NCI-H69 (cell line): ENCODE measurements around the gene EMD.
A peak's percentile ranks its signal among the peaks of the same experiment; 100 is the strongest.
"Not testable (repeated sequence)": the region's sequence is repeated elsewhere in the genome, so short reads cannot be mapped to it uniquely, and the experiment has no call there.

Source experiments
- DNase-seq: peaks from one replicate; lab custom pipeline; 2025; lab: John Stamatoyannopoulos, UW

Gene EMD

DNA sequence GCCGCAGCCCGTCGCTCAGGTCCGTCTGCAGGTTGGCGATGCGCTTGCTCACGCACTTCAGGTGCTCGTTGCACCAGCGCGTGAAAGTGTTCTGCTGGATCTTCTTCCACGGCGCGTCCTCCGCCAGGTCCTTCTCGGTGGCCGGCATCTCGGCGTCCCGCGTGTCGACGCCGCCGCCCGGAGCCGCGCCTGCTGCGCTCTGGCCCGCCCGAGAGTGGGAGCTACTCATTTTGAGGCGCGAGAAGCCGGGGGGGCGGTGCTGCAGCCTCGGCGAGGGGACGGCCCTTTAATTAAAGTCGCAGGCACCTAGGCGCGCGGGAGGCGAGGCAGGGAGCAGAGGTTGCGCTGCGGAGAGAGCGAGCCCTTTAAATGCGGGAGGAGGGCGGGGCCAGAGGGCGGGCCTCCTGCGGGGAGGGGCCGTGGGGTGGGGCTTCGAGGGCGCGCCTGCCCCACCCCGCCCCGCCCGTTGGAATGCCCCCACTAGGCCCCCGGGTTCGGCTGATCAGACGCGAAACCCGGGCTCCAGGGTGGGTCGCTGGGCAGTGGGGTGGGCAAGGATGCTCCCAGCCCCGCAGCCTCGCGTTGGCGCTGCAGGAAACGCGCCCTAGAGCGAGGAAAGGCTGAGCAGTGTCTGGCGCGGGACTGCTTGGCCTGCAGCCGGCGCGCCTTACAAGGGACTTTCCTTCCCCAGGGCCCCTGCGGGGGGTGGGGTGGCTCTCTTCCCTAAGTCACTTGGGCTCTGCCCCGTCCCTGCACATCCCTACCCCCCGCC lies 7.9 kb upstream of the EMD start:
- DNase-seq: peak; percentile 95

DNA sequence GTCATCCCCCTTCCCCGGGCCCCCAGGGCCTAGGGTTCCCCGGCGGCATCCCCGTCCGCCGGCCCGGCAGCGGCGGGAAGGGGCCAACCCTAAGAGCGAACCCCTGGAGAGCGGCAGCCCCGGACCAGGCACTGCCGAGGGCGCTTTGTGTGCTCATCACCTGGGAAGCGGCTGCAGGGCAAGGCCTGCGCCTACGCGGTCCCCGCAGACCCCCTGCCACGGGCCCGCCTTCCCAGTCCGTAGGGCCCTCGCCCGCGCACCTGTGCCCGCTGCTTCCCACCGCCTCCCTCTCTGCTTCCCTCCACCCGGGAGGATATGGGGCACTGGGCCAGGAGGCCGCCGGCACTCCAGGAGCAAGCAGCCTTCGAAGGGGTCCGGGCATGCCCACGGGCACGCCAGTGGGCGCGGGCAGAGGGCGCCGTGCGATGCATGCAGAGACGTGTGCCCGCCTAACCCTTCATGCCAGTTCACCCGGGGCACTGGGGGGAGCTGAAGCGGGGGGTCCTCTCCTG lies 7.2 kb upstream of the EMD start:
- peak; percentile 71 for DNase-seq

DNA sequence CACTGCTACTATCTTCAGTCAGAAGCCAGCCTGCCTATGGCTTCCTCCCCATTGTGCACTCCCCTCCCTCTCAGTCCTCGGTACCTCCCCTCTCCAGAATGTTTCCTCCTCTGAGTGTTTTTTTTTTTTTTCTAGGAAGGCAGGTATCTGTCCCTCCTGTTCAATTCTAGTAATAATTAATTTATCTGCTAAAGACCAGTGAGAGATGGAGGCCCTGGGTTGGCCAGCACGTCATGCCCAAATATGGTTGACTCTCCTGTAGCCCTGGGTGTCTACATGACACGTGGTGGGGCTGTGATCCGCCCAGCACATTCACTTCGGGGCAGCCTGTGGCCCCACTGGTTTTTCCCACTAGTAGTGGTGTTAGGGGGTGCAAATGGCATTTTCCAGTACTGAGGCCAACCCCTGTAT lies 6.5 kb upstream of the EMD start:
- no peak for DNase-seq

DNA sequence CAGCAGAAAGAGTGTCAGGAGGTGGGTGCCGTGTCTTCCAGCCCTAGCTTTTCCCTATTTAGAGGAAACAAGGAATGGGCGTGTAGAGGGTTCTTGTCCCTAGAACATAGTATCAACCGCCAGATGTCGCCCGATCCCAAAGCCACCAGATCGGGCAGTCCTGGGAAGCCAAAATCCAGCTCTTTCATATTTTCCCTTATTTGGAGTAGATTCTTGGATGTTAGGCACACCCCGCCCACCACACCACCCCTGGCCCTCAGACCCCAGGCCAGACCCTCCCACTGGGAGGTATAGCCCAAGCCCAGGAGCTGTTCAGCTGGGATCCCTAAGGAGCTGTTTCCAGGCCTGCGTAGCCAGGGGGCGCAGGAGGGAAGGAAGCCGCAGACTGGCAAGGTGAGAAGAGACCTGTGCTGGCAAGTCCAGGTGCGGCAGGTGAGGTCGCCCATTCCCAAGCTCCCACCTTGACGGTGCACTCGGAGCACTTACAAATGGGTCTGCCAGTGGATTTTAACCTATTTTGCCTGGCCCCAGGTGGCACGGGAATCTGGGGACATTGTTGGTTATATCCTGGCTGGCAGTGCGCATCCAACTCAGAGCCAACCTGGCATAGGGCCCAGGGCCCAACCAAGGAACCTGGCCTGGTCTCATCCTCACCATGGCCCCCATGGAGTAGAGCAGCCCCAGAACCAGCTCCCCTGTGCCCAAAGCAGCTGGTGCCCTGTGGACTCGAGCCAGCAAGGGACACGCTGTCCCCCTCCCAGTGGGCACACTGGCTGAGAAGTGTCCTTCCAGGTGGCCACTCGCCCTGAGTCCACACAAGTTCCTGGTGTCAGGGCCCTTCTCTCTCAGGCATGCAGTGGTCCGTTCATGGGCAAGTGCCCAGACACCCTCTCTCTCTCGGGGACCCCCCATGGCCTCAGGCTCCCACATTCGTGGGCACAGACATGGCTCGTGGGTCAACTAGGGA lies 5.5 kb upstream of the EMD start:
- DNase-seq: peak; percentile 75

DNA sequence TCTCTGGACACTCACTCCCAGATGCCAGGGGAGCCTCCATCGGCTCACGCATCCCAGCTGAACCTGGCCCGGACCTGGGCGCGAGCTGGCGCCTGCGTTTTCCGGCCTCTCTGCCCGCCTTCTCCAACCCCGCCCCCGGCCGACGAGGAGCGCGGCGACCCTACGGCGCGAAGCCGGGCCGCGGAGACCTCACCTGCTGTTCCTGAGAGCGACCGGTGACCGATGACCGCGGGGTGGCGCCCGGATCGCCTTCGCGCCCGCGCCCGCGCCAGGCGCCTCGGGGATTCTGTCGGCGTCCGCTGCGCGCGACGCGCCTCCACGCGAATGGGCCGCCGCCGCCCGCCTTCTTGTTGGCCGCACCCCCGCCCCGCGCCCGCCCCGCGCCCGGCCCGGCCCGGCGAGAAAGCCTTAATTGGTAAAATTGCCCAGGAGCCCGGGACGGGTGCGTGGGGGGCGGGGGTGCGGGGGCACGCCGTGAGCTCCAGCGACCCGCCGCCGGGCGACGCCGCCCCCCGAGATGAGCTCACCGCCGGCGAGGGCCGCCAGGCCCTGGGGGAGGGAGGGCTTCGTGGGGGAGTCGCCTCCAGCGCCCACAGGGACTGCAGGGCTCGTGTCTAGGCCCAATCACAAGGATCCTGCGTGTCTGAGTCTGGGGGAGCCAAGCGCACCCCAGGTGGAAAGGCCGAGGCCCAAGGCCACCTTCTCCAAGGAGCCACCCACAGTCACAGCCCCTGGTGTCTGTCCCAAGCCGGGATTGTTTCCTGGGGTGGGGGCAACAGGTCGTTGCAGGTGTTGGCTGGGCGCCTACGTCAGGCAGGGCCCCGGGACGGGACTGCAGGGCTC lies 4.6 kb upstream of the EMD start, which contains the start of gene FLNA:
FLNA (minus strand) TSS at position 322 of the 843 bp plus-strand sequence. CDS start 3,389 bp downstream, outside the sequence.
- DNase-seq: peak; percentile 56

DNA sequence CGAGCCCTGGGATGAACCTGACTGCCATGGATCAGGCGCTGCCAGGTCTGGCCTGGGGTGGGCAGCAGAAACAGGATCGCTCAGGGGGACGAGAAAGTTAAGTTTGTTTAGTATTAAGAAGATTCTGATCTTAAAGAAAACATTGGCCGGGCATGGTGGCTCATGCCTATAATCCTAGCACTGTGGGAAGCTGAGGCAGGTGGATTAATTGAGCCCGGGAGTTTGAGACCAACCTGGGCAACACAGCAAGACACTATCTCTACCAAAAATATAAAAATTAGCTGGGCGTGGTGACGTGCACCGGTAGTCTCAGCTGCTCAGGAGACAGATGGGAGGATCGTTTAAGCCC lies 4.0 kb upstream of the EMD start:
- peak; percentile 46 for DNase-seq

DNA sequence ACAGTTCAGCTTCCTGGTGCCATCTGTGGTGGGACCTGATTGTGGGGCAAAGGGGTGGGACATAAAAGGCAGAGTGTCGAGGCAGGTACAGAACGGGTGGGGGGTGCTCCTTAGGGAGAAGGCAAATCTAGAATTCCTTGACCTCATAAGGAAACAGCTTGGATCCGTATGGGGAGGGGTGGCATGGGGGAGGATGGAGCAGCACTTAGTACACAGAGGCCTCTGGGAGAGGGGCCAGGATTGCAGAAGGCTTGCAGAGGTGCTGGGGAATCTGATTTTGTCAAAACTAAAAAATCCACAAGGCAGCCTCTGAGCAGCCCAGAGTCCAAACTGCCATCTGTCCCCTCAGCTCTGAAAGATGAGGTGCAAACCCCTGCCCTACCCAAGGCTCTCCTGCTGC lies 2.3 kb upstream of the EMD start:
- no peak for DNase-seq

DNA sequence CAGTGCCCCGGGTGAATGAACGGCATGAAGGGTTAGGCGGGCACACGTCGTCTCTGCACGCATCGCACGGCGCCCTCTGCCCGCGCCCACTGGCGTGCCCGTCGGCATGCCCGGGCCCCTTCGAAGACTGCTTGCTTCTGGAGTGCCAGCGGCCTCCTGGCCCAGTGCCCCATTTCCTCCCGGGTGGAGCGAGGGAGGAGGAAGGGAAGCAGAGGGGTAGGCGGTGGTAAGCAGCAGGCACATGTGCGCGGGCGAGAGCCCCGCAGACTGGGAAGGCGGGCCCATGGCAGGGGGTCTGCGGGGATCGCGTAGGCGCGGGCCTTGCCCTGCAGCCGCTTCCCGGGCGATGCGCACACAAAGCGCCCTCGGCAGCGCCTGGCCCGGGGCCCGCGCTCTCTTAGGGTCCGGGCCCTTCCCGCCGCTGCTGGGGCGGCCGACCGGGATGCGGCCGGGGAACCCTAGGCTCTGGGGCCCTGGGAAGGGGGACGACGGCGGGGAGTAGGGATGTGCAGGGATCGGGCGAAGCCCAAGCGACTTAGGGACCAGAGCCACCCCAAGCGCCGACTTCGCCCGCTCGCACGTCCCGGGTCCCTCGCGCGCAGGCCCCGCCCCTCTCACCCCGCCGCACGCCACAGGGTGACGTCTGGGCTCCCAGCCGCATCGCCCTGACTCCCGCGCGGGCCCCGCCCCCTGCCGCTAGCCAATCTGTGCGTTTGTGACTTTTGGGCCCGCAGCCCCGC lies 866 bp upstream of the EMD start:
- peak; percentile 72 for DNase-seq

DNA sequence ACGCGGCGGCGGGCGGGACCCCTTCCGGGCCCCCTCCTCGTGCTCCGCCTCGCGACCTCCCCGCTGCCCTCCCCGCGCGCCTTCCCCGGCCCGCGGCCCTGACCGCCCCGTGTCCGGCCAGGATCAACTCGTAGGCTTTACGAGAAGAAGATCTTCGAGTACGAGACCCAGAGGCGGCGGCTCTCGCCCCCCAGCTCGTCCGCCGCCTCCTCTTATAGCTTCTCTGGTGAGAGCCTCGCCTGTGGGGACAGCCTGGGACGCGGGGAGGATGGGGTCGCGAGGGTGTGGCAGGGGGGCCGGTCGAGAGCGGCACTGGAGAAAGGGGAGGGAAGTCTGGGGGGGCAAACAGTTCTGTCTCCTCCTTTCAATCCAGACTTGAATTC lies 465 bp downstream of the EMD start:
- no peak for DNase-seq

DNA sequence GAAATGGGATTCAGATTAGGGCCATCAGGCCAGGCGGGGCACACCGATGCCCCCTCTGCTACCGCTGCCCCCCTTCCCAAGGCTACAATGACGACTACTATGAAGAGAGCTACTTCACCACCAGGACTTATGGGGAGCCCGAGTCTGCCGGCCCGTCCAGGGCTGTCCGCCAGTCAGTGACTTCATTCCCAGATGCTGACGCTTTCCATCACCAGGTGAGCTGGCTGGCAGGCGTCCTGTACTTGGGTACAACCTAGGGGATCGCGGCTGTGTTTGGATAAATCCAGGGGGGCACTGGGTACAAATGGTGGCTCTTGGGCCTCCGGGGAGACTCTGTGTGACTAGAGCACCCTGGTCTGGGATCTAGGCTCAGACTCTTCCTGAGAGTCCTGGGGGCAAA lies 1.1 kb downstream of the EMD start:
- DNase-seq: no peak

DNA sequence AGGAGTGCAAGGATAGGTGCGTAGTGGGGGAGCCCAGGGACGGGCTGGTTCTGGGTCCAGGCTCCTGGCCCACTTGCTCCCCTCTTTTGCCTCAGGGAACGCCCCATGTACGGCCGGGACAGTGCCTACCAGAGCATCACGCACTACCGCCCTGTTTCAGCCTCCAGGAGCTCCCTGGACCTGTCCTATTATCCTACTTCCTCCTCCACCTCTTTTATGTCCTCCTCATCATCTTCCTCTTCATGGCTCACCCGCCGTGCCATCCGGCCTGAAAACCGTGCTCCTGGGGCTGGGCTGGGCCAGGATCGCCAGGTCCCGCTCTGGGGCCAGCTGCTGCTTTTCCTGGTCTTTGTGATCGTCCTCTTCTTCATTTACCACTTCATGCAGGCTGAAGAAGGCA lies 1.7 kb downstream of the EMD start:
- DNase-seq: no peak

DNA sequence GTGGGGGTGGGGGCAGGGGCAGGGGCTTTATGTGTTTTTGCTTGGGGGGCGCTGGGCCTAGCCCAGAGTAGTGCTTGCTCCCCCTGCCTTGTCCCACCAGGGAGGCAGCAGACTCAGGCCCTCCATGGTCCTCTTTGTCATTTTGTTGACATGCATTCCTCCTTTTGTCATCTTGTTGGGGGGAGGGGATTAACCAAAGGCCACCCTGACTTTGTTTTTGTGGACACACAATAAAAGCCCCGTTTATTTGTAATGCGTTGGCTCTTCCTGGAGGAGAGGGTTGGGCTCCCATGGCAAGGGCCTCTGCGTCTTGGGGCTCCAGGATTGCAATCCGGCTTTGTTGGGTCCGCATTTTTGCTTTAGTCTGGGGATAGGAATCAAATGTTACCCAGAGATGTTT lies 2.2 kb downstream of the EMD start:
- no peak for DNase-seq

DNA sequence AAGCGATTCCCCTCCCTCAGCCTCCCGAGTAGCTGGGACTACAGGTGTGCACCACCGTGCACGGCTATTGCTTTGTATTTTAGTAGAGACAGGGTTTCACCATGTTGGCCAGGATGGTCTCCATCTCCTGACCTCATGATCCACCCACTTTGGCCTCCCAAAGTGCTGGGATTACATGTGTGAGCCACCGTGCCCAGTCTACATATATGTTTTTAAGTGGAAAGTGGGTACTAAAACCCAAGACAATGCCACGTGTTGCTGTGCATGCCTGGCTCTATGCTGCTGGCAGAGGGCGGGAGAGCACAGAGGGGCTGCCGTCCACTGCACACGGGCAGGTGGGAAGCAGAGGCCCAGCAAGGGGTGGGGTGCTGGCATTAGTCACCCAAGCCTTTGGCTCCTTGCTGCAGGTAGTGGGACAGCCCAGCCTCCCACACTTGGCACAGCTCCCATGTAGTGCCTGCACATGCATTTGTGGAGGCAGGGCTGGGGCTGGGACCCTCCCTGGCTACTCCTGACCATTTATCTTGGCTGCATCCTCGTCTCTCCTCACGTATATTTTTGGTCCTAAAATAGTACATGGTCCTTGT lies 3.5 kb downstream of the EMD start:
- DNase-seq: no peak

DNA sequence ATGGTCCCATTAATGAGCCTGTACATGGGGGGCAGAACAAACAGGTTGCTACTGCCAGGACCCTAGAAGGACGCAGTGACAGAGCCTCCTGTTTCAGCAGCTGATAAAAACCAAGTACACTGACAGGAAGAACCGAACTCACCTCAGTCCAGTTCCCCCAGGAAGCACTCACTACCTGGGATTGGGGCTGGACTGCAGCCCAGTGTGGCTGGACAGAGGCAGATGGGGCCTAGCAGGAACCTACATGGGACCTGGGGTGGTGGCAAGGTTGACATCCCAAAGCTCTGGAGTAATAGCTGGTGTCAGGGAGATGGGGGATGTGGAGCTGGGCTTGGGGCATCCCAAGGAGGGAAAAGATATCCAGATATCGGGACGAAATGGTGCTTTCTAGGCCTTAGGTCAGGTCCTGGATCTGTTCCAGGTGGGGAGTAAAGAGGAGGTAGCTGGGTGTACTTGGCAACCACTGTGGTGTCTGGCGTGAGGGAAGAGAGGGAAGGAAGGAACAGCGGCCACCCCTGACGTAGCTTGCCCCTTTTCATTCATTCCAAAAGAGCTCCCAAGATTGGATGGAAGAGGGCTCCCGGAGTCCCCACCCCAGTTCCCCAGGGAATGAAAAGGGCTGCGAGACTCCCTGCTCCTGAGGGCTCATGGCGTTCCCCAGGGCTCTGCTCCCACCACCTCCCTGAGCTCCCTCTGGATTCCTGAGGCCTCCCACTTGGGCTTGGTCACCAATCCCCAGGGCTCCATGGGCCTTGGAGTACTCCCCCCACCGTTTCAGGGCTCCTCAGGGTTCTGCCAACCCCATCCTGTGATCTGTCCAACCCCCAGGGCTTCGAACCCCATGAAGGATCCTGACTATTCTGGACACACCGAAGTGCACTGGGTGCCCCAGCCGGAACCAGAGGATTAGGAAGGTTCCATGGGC lies 4.5 kb downstream of the EMD start:
- no peak for DNase-seq

DNA sequence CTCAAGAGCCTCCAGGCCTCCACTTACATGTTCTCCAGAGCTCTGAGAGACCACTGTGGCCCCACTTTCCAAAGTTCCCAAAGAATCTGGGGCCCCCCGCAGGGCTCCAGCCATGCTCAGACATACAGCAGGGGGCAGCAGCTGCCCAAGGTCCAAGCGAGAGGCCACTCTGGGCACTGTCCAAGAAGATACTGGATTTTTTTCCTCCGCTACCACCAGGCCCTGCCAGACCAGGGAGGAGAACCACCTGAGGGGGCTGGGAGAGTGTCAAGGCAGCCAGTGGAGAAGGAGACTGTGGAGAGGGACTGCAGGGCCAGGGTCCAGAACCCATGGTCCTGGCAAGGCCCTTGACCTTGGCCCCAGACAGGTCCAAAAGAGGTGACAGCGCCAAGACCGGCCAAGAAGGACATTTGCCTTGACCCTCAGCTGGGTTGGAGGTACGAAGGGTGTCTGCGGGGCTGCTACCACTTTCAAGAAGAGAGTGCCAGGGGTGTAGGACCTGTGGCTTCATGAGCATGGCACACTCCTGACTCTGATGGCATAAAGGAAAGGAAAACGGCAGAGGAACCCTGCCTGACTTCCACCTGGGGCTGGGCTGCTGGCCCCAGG lies 5.3 kb downstream of the EMD start:
- no peak for DNase-seq

DNA sequence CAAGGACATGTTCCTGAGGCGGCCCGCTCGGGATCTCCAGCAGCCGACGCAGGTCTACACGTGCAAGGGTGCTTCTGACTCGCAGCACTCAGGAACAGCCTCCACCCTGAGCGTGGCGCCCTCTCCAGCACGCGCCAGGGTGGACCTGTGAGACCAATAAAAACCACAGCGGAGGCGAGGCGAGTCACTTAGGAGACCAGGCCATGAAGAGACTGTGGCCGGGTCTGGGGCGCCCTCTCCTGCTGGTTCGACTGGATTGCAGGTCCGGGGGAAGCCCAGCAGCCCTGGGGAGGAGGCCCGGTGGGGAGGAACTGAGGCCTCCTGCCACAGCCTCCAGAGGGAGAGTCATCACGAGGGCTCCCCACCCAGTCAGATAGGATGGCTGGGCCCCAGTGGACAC lies 9.0 kb downstream of the EMD start:
- DNase-seq: not testable (repeated sequence)

DNA sequence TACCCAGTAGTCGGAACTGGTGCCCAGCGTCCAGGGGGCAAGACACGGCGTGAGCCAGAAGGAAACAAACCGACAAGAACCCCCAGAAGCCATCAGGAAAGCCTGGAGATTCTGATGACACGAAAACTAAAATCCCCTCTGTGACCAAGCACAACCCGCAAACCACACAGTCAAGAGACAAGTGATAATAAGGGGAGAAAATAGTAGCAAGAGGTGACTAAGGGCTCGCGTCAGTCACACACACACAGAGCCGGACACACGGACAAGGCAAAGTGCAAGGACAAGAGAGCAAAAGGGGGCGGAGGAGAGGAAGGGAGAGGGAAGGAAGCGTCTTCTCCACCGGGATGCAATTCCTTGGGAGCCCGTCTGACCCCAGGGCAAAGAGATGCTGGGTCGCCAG lies 9.6 kb downstream of the EMD start:
- not testable (repeated sequence) for DNase-seq

DNA sequence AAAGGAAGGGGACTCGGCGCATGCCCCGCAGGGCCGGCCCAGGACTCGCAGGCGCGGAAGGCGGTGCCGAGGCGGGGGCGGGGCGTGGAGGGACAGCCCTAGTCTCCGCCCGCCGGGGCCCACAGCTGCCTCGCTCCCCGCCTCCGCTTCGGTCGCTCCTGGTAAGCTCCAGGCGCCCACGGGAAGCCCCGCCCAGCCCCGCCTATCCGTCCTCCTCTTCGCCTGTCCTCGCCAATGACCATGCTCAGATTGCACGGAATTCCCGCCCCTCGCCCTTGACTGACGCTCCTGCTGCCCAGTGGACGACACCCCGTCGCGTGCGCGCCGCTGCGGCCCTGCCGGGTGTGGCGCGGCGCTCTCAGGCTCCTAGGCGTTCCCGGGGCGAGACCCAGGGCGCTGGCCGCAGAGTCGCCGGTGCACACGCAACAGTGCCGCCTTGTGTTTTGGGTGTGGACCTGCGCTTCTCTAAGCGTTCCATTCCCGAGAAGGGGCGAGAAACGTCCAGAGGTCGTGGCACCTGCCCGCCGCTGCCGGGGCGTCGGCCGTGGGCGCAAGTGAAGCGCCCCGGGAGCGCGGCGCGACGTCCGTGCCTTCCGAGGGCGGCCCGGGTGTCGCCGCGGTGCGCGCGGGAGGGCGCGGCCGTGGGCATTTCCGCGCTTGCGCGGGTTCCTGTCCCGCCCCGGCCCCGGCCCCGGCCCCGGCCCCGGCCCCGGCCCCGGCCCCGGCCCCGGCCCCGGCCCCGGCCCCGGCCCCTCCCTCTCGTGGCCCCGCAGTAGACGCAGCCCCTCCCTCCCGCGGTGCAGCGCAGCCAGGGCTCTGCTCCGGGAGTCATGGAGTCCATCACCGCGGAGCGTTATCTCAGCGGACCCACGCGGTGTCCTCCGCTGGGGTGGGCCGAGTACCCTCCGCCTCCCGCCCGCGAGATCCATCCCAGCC lies 11.0 kb downstream of the EMD start:
- not testable (repeated sequence) for DNase-seq
